ENCODE results near the gene TFAM.

- TF ChIP-seq POLR2A (IDR thresholded peaks at IDR 0.05), result no peak
- TF ChIP-seq, protein P1, sequence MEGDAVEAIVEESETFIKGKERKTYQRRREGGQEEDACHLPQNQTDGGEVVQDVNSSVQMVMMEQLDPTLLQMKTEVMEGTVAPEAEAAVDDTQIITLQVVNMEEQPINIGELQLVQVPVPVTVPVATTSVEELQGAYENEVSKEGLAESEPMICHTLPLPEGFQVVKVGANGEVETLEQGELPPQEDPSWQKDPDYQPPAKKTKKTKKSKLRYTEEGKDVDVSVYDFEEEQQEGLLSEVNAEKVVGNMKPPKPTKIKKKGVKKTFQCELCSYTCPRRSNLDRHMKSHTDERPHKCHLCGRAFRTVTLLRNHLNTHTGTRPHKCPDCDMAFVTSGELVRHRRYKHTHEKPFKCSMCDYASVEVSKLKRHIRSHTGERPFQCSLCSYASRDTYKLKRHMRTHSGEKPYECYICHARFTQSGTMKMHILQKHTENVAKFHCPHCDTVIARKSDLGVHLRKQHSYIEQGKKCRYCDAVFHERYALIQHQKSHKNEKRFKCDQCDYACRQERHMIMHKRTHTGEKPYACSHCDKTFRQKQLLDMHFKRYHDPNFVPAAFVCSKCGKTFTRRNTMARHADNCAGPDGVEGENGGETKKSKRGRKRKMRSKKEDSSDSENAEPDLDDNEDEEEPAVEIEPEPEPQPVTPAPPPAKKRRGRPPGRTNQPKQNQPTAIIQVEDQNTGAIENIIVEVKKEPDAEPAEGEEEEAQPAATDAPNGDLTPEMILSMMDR (IDR thresholded peaks at IDR 0.05), result no peak
These were observed 8.1 kb downstream of the TFAM start for GRCh38 chr10:58393317-58393716.
